Spleen (tissue), 11 donors: ENCODE data around the gene MINK1. TPM values are rescaled to one million over a fixed set of nuclear protein-coding genes. Genes with fewer than 3 reads are reported as not detected.
A peak's percentile ranks its signal among the peaks of the same experiment; 100 is the strongest.

ENCODE experiments used
- DNase-seq: peaks from one replicate; pipeline ENCODE4 v3.0.0-alpha.2; 2020
- H3K27ac ChIP-seq, 8 donors: fragments of 200-600 bp; sonication (generic) in 7 of 8; 1 replicate in 4 of 8; 2 replicates in 4 of 8; pipeline versions ENCODE4 v1.5.0 to v1.8.0; 2016 to 2021; ENCODE audit warnings: inconsistent platforms in 4 of 8, mild to moderate bottlenecking in 4 of 8, moderate library complexity in 1 of 8
- H3K27me3 ChIP-seq, 7 donors: fragments of 200-600 bp; sonication (generic) in 6 of 7; replicated peaks in 1 of 7; 1 replicate in 4 of 7; 2 replicates in 3 of 7; pipeline versions ENCODE4 v1.5.0 to v1.8.0; 2016 to 2021; ENCODE audit warnings: inconsistent platforms in 3 of 7, mild to moderate bottlenecking in 1 of 7
- H3K36me3 ChIP-seq, 6 donors: fragments of 200-600 bp; sonication (generic) in 5 of 6; 1 replicate in 4 of 6; 2 replicates in 2 of 6; pipeline versions ENCODE4 v1.5.0 to v1.8.0; 2016 to 2021; ENCODE audit warnings: inconsistent platforms in 2 of 6
- H3K4me1 ChIP-seq, 6 donors: fragments of 200-600 bp; sonication (generic) in 5 of 6; 1 replicate in 3 of 6; 2 replicates in 3 of 6; pipeline versions ENCODE4 v1.5.0 to v1.8.0; 2016 to 2021; ENCODE audit warnings: inconsistent platforms in 3 of 6
- H3K4me3 ChIP-seq, 8 donors: fragments of 200-600 bp; sonication (generic) in 7 of 8; 1 replicate in 4 of 8; 2 replicates in 4 of 8; pipeline versions ENCODE4 v1.5.0 to v1.8.0; 2016 to 2021; ENCODE audit warnings: inconsistent platforms in 4 of 8, mild to moderate bottlenecking in 4 of 8, moderate library complexity in 2 of 8
- H3K9me3 ChIP-seq, 8 donors: fragments of 200-600 bp; sonication (generic) in 7 of 8; 1 replicate in 4 of 8; 2 replicates in 4 of 8; pipeline versions ENCODE4 v1.5.0 to v1.8.0; 2016 to 2021; ENCODE audit warnings: inconsistent platforms in 4 of 8
- CTCF ChIP-seq, 11 experiments: fragments of 200-600 bp in 7 of 11; fragments of 450-650 bp in 4 of 11; sonication (generic) in 4 of 11; IDR thresholded peaks in 8 of 11; conservative IDR thresholded peaks in 3 of 11; 1 replicate in 7 of 11; 2 replicates in 4 of 11; pipeline versions ENCODE4 v1.4.0 to v1.8.0; 2016 to 2021; ENCODE audit warnings: antibody characterized with exemption in 11 of 11, inconsistent platforms in 4 of 11, mild to moderate bottlenecking in 1 of 11
- POLR2A ChIP-seq, 3 donors: fragments of 450-650 bp; IDR thresholded peaks; one replicate each; pipeline ENCODE4 v1.5.1; 2017; ENCODE audit warnings: antibody characterized with exemption in 3 of 3, mild to moderate bottlenecking in 1 of 3
- POLR2AphosphoS5 ChIP-seq, 3 donors: sonication (generic); formaldehyde crosslinking; IDR thresholded peaks; one replicate each; pipeline ENCODE4 v1.5.1; 2017; ENCODE audit warnings: antibody characterized with exemption in 3 of 3
- WGBS, 5 donors: extraction: QIAGEN DNeasy Blood & Tissue Kit in 3 of 5; methylation state at CpG; one replicate each; pipeline versions ENCODE4 v1.1.5 to v1.1.7; 2013 to 2018; 5-methylcytosine and 5-hydroxymethylcytosine counted together
- intact Hi-C: fragments of 100-400 bp; cut with DNase I; formaldehyde crosslinking; loops from one replicate; pipeline ENCODE4 v1.15.0; 2023; ENCODE audit warnings: low total_unique reads
- polyA plus RNA-seq, 3 donors: library from polyadenylated mRNA; stranded (reverse); fragments of 200-250 nt; gene quantifications; one replicate each; pipeline ENCODE4 v1.2.1, GENCODE V29; 2013
- total RNA-seq, 7 donors: library from RNA; depleted of rRNA in 3 of 7; stranded (reverse); fragments of >200 nt in 3 of 7; fragmentation: NEBNext Ultra II Directional in 4 of 7; extraction: Animal tissue kit (Norgen Biotek cat#: 25700) in 4 of 7; gene quantifications; one replicate each; pipeline versions ENCODE4 v1.1.0 to v1.2.1, GENCODE V29; 2016 to 2021
- donor health status: healthy with polysubstance abuse.
- donor health status: DM: no; HTN: no; CAD: no; lungs with moderate emphysema.
- donor health status: DM: no; HTN: no; CAD: no.
- donor health status: Bipolar disorder and iron deficiency.
- donor health status: healthy.
- donor health status: DM: no; HTN: no; CAD: no.
- donor health status: DM: yes; HTN: yes; CAD: no.

MINK1 gene
- total and polyA plus RNA-seq, 10 donors = 15.9 to 129 (median 80.6) TPM

- DNase-seq = no peak
- 61 to 81% (median 67%) methylated on average over 7 of the region's 7 CpGs for WGBS, 5 donors
- intact Hi-C loops = no loop called here
- Histone ChIP-seq H3K27me3 (no peaks in the 10 kb centered on the region), H3K27ac (peak overlapping the region in 7 of 8 donors; percentile 51 to 76 (median 71)), H3K9me3 (no peaks in the 10 kb centered on the region), H3K4me1 (peaks cover 7 to 61% (median 36%) of the 10 kb centered on the region in 6 donors), H3K36me3 (peaks cover 0 to 51% (median 6%) of the 10 kb centered on the region in 6 donors), H3K4me3 (no peak overlapping the region)
- TF ChIP-seq CTCF (IDR thresholded peaks at IDR 0.05 in 8 of 11, conservative IDR thresholded peaks at IDR 0.05 in 3 of 11) (no peak), POLR2A (IDR thresholded peaks at IDR 0.05) (no peak), POLR2AphosphoS5 (IDR thresholded peaks at IDR 0.05) (peak in 1 of 3 donors; percentile 19)
These were observed 25.1 kb downstream of the MINK1 start for GRCh38 chr17:4858068-4858881.

GRCh38 chr17:4858882-4859260 is 25.7 kb downstream of the MINK1 start:
- WGBS, 5 donors = 28 to 53% (median 40%) methylated on average over 5 of the region's 5 CpGs
- intact Hi-C loops = no loop called here
- no peaks in the 10 kb centered on the region for H3K27me3 ChIP-seq
- H3K27ac ChIP-seq = peak overlapping the region in 7 of 8 donors; percentile 51 to 76 (median 71)
- peak overlapping the region in 1 of 8 donors; percentile 13 for H3K4me3 ChIP-seq
- peaks cover 0 to 48% (median 6%) of the 10 kb centered on the region in 6 donors for H3K36me3 ChIP-seq
- no peaks in the 10 kb centered on the region for H3K9me3 ChIP-seq
- H3K4me1 ChIP-seq = peaks cover 7 to 62% (median 36%) of the 10 kb centered on the region in 6 donors
- TF ChIP-seq POLR2A (IDR thresholded peaks at IDR 0.05) (no peak), CTCF (IDR thresholded peaks at IDR 0.05 in 8 of 11, conservative IDR thresholded peaks at IDR 0.05 in 3 of 11) (no peak), POLR2AphosphoS5 (IDR thresholded peaks at IDR 0.05) (peak; percentile 5 to 64 (median 20))
- DNase-seq = no peak

GRCh38 chr17:4859816-4860625 is 26.9 kb downstream of the MINK1 start:
- Histone ChIP-seq H3K4me3 (no peak overlapping the region), H3K4me1 (peaks cover 7 to 62% (median 36%) of the 10 kb centered on the region in 6 donors), H3K9me3 (no peaks in the 10 kb centered on the region), H3K27ac (peak overlapping the region in 2 of 8 donors; percentile 30 to 69), H3K27me3 (no peaks in the 10 kb centered on the region), H3K36me3 (peaks cover 0 to 37% (median 6%) of the 10 kb centered on the region in 6 donors)
- intact Hi-C loops = no loop called here
- DNase-seq = no peak
- 86 to 94% (median 88%) methylated on average over 32 of the region's 32 CpGs for WGBS, 5 donors
- TF ChIP-seq POLR2AphosphoS5 (IDR thresholded peaks at IDR 0.05) (no peak), CTCF (IDR thresholded peaks at IDR 0.05 in 8 of 11, conservative IDR thresholded peaks at IDR 0.05 in 3 of 11) (no peak), POLR2A (IDR thresholded peaks at IDR 0.05) (no peak)
